ENCODE results near the gene SPDEF.

DNA sequence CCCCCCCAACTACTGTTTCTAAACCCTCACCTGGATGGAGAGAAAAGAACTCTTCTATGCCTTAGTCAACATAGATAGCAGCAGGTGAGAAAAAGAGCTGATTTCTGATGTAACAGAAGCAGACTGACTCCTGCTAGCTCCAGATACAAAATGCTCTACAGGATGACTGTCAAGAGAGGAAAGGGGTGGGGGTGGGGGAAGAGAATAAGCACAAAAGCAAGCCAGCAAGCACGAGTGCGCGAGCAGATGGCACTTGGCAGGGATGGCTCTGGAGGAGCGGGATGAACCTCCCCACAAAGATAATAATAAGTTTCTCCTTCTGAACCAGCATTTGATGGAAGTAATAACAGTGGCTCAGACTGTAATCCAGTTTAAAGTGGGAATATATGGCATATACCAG, 45.6 kb upstream of the SPDEF start:
- TF ChIP-seq POLR2AphosphoS5 (IDR thresholded peaks at IDR 0.05; ENCODE audit: low read depth, low read length) = no peak
- no peak for TF ChIP-seq TAF1 (IDR thresholded peaks at IDR 0.05; ENCODE audit: low read depth, low read length)
- no peak for TF ChIP-seq POLR2A (IDR thresholded peaks at IDR 0.05; ENCODE audit: low read depth, low read length)

Data from GM12891 (cell line).